Measurements from ENCODE around the gene CFAP53.

- TF ChIP-seq EZH2 (IDR thresholded peaks at IDR 0.05; ENCODE audit: borderline replicate concordance, low read depth, low read length, poor library complexity, severe bottlenecking) (no peak), CTCF (conservative IDR thresholded peaks at IDR 0.05; ENCODE audit: low read depth, low read length) (no peak)
Observed at GRCh38 chr18:50274941-50275340, 8.6 kb upstream of the CFAP53 start.
